Breast epithelium (tissue), 3 donors: ENCODE measurements around the gene CADM1.

Experiments
- CTCF ChIP-seq, 3 donors: fragments of 450-650 bp; IDR thresholded peaks; one replicate each; pipeline ENCODE4 v1.5.1; 2016 to 2017; ENCODE audit warnings: antibody characterized with exemption in 3 of 3, mild to moderate bottlenecking in 3 of 3, moderate library complexity in 3 of 3
- POLR2A ChIP-seq: fragments of 450-650 bp; IDR thresholded peaks from one replicate; pipeline ENCODE4 v1.6.1; 2016; ENCODE audit warnings: antibody characterized with exemption, mild to moderate bottlenecking, moderate library complexity

GRCh38 chr11:115425250-115425649 lies 79.0 kb downstream of the CADM1 start:
- TF ChIP-seq POLR2A: no peak
- TF ChIP-seq CTCF (IDR thresholded peaks at IDR 0.05): no peak
